Activated CD4-positive, alpha-beta T cell treated with anti-CD3 and anti-CD28 coated beads, Interleukin-2, amount 50 U/mL, for 16 hours (primary cell): ENCODE data around the gene QKI.
"Not testable (repeated sequence)": the region's sequence is repeated elsewhere in the genome, so short reads cannot be mapped to it uniquely, and the experiment has no call there.

Experiments used
- DNase-seq: peaks from one replicate; pipeline ENCODE4 v3.0.0-alpha.2; 2020

The QKI gene

GRCh38 chr6:163414117-163414945 is at the start of gene QKI:
QKI (plus strand) TSS chr6:163414718; CDS start chr6:163415194, 476 bp downstream.
- peak; percentile 85 for DNase-seq

- DNase-seq, result no peak
Observed at GRCh38 chr6:163366288-163366687, 48.2 kb upstream of the QKI start.

GRCh38 chr6:163367497-163368183 is 46.9 kb upstream of the QKI start:
- no peak for DNase-seq

DNA sequence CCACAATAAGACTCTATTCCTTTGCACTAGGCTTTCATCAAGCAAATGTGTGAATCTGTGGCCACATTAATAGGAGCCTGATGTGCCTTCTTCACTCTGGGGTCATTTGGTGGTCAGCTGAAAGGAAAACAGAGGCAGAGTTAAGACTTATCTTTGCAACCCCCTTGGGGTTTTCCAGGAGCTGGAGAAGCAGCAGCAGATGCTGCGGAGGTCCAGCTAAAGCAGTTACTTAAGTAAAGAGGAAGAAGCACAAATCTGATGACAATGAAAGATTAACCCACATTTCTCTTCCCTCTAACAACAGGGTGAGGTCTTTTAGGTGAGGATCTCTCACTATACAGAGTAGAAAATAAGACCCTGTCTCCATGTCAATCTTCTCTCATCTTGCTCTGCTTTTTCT is 45.4 kb upstream of the QKI start:
- DNase-seq, result no peak

- DNase-seq, result no peak
Observed at GRCh38 chr6:163369628-163370365, 44.7 kb upstream of the QKI start.

GRCh38 chr6:163370464-163371117 is 43.9 kb upstream of the QKI start:
- DNase-seq, result no peak

DNA sequence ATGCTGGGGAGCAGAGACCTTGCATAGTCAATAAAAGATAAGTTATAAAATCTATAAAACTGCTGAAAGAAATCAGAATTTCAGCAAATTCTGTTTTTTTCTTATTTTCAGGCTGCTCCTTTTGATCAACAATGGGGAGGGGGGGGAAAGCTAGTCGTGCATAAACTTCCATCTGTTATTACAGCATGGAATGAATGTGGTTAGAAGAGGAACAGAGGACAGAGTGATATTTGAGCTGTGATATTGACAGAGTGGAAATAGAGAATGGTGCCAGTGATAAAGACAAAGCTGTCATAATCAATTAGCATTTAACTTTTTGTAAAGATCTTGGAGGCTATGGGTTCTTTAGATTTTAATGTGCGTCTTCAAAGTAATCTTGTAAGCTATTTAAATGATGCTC is 43.4 kb upstream of the QKI start:
- no peak for DNase-seq

- DNase-seq, result no peak
Observed at GRCh38 chr6:163373240-163373639, 41.3 kb upstream of the QKI start.

DNA sequence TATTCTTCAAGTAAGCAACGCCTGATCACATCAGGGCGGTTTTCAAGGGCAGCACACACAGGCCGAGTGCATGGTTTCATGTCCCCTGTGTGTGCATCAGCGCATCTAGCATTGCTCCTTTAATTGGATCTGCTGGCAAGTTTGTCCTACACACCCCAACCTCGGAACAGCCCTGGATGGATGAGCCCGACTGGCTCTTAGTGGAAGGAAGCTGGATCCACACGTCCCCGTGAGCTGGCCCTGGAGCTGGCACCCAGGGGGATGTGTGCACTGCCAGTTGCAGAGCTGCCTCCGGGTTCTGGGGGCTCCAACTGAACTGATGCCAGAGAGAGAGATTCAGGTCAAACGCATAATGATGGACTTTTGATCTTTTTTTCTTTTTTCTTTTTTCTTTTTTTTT is 39.2 kb upstream of the QKI start:
- DNase-seq, result no peak

DNA sequence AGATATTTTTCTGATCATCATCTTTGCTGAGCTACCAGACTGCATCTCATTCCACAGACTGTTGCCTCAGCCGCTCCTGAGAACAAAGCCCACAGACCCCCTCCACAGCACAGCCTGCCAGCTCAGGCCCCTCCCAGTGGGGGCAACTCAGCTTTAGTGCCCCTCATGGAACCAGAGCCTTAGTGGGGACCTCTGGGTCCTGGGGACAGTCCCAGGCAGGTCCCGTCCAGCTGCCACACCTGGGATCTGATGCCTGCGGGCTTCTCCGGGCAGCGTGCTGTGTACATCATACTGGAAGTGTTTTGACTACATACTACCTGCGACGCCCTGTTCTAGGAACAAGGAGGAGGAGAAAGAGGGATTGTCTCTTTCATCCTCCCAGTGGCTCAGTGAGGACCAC is 38.3 kb upstream of the QKI start:
- DNase-seq, result no peak

DNA sequence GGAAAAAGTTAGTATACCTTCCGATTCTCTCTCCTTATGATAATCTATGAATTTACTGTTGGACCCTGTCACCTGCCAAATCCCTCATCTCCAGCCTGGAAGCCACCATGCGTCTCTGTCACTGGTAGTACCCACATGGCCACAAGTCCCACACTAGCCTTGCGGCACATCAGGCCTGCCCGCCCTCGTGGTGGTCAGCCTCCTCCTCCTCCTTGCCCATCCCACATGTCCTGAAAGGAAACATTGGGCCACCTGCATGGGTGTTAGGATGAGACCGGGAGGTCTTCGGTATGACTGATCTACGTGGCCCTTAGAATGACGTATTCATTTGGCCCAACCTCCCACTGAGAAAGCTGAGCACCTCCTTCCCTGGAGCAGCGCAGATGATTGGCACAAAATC is 37.0 kb upstream of the QKI start:
- DNase-seq, result no peak

DNA sequence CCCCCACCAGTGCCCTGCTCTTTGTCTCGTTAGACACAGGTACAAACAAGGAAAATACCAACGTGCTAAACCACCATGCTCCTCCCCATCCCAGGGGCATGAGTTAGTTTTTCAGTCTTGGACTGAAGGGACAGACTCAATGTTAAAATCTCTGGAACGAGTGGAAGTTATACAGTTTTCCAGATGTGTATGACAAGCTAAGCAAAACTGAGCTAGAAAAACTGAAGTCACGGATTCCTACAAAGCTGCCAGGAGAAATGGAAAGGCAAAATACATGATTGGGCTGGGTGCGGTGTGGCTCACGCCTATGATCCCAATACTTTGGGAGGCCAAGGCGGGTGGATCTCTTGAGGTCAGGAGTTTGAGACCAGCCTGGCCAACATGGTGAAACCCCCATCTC is 34.3 kb upstream of the QKI start:
- DNase-seq, result no peak

DNA sequence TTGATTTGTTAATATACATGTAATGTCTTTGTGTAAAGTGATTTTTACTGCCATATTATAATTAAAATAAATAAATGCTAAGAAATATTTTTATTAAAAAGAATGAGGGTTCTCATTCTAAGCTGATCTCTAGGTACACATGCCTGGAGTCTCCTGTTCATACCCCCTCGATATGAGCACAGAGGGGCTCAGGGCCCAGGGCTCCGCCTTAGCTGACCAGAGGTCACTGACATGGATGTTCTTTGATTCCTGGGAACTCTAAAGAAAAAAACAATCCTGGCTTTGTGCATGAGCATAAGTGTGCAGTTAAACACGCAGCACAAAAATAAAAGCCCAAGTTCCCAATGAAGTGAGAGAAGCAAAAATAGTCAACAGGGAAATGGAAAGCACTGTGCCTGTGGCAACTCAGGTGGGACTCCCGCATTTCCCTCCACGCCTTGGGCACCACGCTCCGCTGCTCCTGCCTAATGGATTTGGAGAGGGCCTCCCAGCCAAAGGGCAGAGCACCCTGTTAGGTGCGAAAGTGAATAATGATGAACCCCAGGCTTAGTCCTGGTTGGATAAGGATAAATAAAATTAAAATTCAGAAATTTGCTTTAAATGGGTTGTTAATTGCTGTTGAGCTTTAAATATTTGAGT is 33.3 kb upstream of the QKI start:
- DNase-seq, result no peak

GRCh38 chr6:163383396-163383795 is 31.1 kb upstream of the QKI start:
- DNase-seq, result not testable (repeated sequence)

DNA sequence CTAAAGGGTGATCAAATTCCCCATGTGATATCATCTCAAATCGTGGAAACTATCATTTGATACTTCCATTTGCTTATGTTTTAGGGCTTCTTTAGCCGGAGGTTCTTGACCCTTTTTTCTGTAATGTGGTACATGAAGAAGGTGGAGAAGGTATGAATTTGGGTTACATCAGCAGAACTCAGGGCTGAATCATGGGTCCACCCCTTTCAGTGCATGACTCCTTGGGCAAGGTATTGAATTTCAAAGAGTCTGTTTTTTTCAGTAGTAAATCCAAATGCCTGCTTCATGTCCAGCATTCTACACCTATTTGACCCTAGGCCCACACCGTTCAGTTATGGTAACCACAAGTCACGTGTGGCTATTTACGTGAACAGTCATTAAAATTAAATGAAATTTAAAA is 30.6 kb upstream of the QKI start:
- DNase-seq, result no peak

- DNase-seq, result no peak
Observed at GRCh38 chr6:163384510-163384909, 30.0 kb upstream of the QKI start.

DNA sequence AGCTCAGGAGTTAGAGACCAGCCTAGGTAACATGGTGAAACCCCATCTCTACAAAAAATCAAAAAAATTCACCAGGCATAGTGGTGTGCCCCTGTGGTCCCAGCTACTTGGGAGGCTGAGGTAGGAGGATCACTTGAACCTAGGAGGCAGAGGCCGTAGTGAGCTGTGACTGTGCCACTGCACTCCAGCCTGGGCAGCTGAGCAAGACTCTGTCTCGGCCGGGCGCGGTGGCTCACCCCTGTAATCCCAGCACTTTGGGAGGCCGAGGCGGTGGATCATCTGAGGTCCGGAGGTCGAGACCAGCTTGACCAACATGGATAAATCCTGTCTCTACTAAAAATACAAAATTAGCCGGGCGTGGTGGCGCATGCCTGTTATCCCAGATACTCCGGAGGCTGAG is 29.0 kb upstream of the QKI start:
- DNase-seq, result not testable (repeated sequence)

DNA sequence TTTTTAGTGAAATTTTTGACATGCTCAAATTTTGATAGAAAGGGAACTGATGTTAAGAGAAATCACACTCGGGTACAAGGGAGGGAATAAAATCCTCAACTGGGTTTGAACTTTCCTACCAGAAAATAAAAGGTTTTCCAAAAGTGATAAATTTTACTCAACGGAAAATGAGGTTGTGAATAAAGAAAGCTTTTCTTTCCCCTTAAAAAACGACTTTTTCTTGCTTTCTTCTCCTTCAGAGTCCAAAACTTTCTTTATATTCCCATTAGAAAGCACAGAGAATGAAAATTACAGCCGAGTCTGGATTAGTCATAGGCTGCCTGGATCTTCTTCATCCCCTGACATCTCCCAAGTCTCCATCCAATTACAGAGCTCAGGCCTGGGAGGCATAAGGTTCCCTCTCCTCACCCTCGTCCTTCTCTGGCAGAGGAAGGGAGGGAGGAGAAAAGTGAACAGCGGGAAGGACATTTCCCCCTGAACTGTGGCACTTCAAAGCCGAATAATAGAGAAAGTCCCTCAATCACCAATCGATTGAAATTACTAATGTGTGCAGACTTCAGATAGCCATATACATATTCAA is 28.1 kb upstream of the QKI start:
- DNase-seq, result no peak

GRCh38 chr6:163387317-163387716 is 27.2 kb upstream of the QKI start:
- no peak for DNase-seq

GRCh38 chr6:163389354-163389753 is 25.2 kb upstream of the QKI start:
- DNase-seq, result no peak

DNA sequence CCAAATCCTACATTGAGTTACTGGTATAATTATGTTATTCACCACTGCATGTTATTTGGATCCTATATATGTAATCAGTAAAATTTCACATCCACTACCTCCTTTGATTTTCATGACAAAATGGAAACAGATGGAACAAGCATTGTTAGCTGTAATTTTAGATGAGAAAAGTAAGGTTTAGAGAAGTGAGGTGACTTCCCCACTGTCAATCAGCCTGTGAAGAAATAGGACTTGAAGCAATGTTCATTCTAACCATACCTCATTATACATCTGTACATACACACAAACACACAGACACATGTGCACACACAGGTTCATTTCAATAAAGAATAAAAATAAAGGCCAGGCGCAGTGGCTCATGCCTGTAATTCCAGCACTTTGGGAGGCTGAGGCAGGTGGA is 23.7 kb upstream of the QKI start:
- no peak for DNase-seq

DNA sequence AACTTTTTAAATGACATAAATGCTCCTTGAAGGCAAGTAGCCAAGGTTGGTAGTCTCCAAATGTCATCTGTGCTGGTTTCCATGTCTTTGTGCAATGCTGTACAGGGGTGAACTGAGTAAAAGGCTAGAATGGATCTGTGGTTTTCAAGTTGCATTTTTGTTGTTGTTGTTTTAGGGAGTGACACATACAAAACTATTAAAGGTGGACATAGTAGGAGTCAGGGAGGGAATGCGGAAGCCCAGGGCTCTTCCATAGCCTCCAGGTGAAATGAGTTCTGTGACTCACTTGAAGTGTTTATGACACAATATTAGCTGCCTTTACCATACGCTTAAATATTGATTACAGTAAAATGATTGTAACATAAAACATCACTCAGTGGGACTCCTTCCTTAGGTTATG is 22.5 kb upstream of the QKI start:
- no peak for DNase-seq
